COLO829 (cell line): Measurements from ENCODE around the gene ZDHHC14.
"Not testable (repeated sequence)": the region's sequence is repeated elsewhere in the genome, so short reads cannot be mapped to it uniquely, and the experiment has no call there.

Source experiments
- DNase-seq: peaks from one replicate; pipeline ENCODE4 v3.0.0; 2012; ENCODE audit warnings: low spot score

Gene ZDHHC14

DNA sequence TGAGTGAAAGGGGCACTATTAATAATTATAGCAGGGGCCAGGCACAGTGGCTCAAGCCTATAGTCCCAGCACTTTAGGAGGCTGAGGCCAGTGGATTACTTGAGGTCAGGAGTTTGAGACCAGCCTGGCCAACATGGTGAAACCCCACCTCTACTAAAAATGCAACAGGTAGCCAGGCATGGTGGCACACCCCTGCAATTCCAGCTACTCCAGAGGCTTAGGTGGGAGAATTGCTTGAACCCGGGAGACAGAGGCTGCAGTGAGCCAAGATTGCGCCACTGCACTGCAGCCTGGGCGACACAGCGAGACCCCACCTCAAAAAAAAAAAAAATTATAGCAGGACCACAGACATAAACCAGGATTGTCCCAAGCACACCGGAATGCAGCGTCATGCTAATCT is 340.0 kb downstream of the ZDHHC14 start:
- not testable (repeated sequence) for DNase-seq

DNA sequence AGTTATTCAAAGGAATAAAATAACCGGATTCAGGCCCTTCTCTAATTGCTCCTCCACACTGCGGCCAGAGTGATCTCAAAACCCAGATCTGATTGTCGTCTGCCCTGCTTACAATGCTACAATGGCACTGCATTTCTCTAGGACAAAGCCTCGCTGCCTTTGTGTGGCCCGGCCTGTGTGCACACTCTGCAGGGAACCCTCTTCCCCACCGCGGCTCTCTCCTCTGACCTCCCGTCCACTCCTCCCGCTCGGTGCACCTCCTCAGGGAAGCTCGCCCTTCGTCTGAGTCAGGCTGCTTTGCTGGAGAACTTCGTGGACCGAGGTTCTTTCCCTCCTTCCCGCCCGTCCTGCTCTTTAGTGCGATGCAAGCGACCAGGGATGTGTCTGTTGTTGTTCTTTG is 340.4 kb downstream of the ZDHHC14 start:
- no peak for DNase-seq

- no peak for DNase-seq
Measured at GRCh38 chr6:157721830-157722229, 340.8 kb downstream of the ZDHHC14 start.

- DNase-seq = no peak
Measured at GRCh38 chr6:157723376-157723775, 342.4 kb downstream of the ZDHHC14 start.

DNA sequence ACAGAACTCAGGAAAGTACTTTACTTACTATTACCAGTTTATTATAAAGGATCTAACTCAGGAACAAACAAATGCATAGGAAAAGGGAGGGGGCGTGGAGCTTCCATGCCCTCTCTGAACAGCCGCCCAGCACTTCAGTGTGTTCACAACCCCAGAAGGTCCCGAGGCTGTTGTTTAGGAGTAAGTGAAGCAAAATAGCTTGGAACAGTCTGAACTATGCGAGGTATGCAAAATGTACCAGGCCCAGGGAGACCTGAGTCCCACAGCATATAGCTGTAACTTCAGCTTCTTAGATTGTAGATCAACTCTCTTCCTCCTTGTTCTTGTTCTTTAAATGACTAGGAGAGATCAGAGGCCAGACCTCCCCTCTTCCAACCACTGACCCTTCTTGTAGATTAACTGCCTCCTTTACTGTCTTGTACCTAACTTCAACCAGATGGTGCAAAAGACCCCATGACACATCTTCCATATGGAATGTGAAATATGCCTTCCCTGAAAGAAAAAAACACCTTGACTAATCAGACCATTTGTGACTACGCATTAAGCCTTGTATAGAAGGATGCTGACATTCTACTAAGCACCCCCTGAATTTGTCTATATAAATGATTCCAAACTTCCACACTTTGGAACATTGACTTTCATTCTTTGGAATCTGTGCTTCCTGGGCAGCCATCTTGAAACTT is 343.3 kb downstream of the ZDHHC14 start:
- no peak for DNase-seq

- DNase-seq = no peak
Measured at GRCh38 chr6:157724960-157725741, 344.2 kb downstream of the ZDHHC14 start.

- DNase-seq = no peak
Measured at GRCh38 chr6:157725836-157726235, 344.8 kb downstream of the ZDHHC14 start.

DNA sequence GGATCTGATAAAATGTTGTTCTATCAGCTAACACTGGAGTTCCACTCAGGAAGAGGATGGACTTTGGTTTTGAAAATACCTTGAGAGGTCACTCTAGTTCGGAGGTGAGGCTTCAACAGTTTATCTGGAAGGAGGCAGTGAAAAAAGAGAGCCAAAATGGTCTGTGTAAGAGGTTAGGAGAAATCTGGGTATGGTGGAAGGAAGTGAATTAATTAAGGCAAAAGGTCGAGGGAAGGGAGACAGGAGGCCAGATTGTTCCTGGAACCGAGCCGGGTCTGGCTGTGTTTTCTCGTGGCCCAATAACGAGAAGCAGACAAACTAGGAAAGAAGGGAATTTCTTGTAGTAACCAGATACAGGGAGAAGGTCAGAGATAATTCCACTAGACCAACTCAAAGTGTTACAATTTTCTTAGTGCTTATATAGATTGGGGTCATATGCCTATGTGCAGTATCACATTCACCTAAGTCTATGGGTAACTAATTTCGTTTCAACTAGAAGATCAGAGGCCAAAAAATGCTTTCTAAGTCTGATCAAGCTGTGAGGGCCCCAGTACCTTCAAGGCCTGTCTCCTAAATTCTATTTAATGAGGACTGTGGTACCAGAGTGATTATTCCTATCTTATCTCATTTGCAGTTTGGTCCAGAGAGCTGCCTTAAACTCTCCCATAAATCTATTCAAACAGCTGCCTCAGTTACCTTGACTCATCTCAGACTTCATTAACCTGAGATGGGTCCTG is 346.1 kb downstream of the ZDHHC14 start:
- no peak for DNase-seq
